ENCODE results near the gene SLC4A5.

SLC4A5 gene

DNA sequence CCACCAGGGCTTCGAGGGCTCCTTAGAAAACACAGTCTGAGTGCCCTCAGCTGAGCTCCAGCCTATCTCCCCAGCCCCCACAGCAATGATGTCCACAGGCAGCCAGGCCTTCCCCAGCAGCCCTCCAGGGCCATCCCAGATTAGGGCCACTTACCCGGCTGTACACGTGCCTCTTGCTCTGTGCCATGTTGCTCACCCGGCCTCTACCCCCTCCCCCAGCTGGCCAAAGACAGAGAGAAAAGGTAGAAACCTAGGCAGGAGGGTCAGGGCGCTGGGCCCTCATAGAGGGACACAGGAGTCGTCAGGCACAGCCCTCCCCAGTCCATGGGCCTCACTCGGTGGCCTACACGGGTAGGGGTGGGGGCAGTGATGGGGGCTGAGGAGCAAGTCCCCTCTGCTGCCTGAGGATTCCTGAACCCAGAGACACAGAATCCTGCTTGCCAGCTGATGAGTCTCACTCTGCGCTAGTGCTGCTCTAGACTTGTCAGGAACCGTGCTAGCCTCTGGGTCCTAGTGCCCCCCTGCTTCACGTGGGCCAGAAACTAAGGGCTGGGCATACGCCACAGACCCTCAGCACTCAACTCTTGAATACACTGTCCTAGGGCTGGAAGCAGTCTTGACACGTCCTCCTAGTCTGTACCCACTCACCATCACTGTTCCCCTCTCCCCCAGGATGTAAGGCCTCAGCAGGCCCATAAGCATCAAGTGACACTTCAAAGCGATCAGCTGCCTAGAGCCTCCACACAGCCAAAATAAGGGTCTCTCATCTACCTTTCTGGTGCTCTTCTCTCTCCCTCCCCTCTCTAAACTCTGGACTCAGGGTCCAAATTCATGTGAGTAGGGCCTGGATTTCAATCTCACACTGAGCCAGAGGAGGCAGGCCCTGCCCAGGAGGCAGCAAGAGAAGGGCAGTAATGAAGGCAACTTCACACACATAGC, 36.9 kb upstream of the SLC4A5 start, which contains the start of gene DCTN1 (continued):
- no peak for TF ChIP-seq ZBTB7A (tag by site-specific recombination; IDR thresholded peaks at IDR 0.05; ENCODE audit: low read depth)
- TF ChIP-seq ZNF398 (tag by site-specific recombination; IDR thresholded peaks at IDR 0.05): no peak
- no peak for TF ChIP-seq ZNF174 (tag by site-specific recombination; IDR thresholded peaks at IDR 0.05)
- TF ChIP-seq, protein P1, sequence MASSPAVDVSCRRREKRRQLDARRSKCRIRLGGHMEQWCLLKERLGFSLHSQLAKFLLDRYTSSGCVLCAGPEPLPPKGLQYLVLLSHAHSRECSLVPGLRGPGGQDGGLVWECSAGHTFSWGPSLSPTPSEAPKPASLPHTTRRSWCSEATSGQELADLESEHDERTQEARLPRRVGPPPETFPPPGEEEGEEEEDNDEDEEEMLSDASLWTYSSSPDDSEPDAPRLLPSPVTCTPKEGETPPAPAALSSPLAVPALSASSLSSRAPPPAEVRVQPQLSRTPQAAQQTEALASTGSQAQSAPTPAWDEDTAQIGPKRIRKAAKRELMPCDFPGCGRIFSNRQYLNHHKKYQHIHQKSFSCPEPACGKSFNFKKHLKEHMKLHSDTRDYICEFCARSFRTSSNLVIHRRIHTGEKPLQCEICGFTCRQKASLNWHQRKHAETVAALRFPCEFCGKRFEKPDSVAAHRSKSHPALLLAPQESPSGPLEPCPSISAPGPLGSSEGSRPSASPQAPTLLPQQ (tag by site-specific recombination; IDR thresholded peaks at IDR 0.05): peak; percentile 27; the same call in 1 of the 2 replicates
- no peak for TF ChIP-seq SP7 (tag by site-specific recombination; IDR thresholded peaks at IDR 0.05)
- TF ChIP-seq MYNN (tag by site-specific recombination; IDR thresholded peaks at IDR 0.05; ENCODE audit: borderline replicate concordance): peak; percentile 72; the same call in 1 of the 2 replicates
- no peak; the same call in 1 of the 2 replicates for TF ChIP-seq ZNF394 (tag by site-specific recombination; IDR thresholded peaks at IDR 0.05; ENCODE audit: borderline replicate concordance)
- TF ChIP-seq SP2 (tag by site-specific recombination; IDR thresholded peaks at IDR 0.05): no peak
- no peak for TF ChIP-seq KLF7 (tag by site-specific recombination; IDR thresholded peaks at IDR 0.05; ENCODE audit: borderline replicate concordance)
- no peak for TF ChIP-seq ZNF664 (tag by site-specific recombination; IDR thresholded peaks at IDR 0.05)

DNA sequence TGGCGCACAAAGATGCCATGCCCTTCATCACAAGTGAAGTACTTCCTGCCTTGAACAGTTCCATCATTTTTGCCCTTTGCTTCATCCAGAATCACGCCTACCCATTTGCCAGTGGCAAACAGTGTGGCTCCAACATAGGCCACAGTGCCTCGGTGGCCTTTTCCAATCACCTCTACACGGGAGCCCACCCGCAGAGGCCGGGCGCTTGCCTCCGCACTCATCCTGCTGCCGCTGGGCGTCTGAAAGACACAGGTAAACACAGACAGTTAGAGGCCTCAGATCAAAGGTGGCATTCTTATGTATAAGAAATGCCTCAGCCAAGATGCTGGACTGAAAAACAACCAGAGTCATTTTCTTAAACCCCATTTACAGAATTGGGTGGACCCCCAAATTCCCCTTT, 34.8 kb upstream of the SLC4A5 start:
- Histone ChIP-seq H3K4me1 (ENCODE audit: control insufficient read depth, insufficient read depth, low read length) (peaks cover 23% of the 10 kb centered on the region), H3K4me3 (ENCODE audit: low read depth, low read length) (no peak overlapping the region), H3K27ac (ENCODE audit: extremely low read depth, low read depth, low read length) (no peak overlapping the region), H3K9me3 (ENCODE audit: control insufficient read depth, insufficient read depth, low read depth, low read length) (no peaks in the 10 kb centered on the region), H3K36me3 (ENCODE audit: control insufficient read depth in 2 of 2, insufficient read depth in 1 of 2, low read length in 2 of 2) (peaks cover 0 to 26% of the 10 kb centered on the region in 2 experiments; a peak in 1 of 3 replicates)
- CTCF ChIA-PET: interaction anchor here (0.6 kb wide), 1 partner anchor 558 kb away, joined by 5 read pairs; no protein-coding TSS in a partner anchor
- POLR2A ChIA-PET: no interaction called here
- TF ChIP-seq ZNF776 (tag by site-specific recombination; IDR thresholded peaks at IDR 0.05; ENCODE audit: borderline replicate concordance) (no peak), ZNF239 (tag by site-specific recombination; IDR thresholded peaks at IDR 0.05) (no peak), ZNF280C (tag by site-specific recombination; IDR thresholded peaks at IDR 0.05) (no peak), GLI4 (tag by site-specific recombination; IDR thresholded peaks at IDR 0.05) (no peak), ATF2 (tag by site-specific recombination; IDR thresholded peaks at IDR 0.05; ENCODE audit: low read depth) (no peak), ZSCAN18 (tag by site-specific recombination; IDR thresholded peaks at IDR 0.05) (no peak), ZNF157 (tag by site-specific recombination; IDR thresholded peaks at IDR 0.05) (no peak), ZNF266 (tag by site-specific recombination; IDR thresholded peaks at IDR 0.05; ENCODE audit: low read depth) (no peak), ZNF214 (tag by site-specific recombination; IDR thresholded peaks at IDR 0.05; ENCODE audit: borderline replicate concordance) (no peak), WT1 (tag by site-specific recombination; IDR thresholded peaks at IDR 0.05) (no peak), SP2 (tag by site-specific recombination; IDR thresholded peaks at IDR 0.05) (no peak), PRDM1 (tag by site-specific recombination; IDR thresholded peaks at IDR 0.05) (no peak), BCL11B (tag by site-specific recombination; IDR thresholded peaks at IDR 0.05; ENCODE audit: low read depth) (no peak)
- TF ChIP-seq, protein P2, sequence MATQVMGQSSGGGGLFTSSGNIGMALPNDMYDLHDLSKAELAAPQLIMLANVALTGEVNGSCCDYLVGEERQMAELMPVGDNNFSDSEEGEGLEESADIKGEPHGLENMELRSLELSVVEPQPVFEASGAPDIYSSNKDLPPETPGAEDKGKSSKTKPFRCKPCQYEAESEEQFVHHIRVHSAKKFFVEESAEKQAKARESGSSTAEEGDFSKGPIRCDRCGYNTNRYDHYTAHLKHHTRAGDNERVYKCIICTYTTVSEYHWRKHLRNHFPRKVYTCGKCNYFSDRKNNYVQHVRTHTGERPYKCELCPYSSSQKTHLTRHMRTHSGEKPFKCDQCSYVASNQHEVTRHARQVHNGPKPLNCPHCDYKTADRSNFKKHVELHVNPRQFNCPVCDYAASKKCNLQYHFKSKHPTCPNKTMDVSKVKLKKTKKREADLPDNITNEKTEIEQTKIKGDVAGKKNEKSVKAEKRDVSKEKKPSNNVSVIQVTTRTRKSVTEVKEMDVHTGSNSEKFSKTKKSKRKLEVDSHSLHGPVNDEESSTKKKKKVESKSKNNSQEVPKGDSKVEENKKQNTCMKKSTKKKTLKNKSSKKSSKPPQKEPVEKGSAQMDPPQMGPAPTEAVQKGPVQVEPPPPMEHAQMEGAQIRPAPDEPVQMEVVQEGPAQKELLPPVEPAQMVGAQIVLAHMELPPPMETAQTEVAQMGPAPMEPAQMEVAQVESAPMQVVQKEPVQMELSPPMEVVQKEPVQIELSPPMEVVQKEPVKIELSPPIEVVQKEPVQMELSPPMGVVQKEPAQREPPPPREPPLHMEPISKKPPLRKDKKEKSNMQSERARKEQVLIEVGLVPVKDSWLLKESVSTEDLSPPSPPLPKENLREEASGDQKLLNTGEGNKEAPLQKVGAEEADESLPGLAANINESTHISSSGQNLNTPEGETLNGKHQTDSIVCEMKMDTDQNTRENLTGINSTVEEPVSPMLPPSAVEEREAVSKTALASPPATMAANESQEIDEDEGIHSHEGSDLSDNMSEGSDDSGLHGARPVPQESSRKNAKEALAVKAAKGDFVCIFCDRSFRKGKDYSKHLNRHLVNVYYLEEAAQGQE (tag by site-specific recombination; IDR thresholded peaks at IDR 0.05): no peak

Measured in HEK293 (cell line).